ENCODE results near the gene SULT1C2. TPM values are rescaled to one million over a fixed set of nuclear protein-coding genes. Genes with fewer than 3 reads are reported as not detected.

The SULT1C2 gene
- total and polyA plus RNA-seq, 2 of the 13 experiments (the other 11 are each of a cell fraction or from before 2014, with no cell fraction given), result 4.0 to 6.2 TPM

DNA sequence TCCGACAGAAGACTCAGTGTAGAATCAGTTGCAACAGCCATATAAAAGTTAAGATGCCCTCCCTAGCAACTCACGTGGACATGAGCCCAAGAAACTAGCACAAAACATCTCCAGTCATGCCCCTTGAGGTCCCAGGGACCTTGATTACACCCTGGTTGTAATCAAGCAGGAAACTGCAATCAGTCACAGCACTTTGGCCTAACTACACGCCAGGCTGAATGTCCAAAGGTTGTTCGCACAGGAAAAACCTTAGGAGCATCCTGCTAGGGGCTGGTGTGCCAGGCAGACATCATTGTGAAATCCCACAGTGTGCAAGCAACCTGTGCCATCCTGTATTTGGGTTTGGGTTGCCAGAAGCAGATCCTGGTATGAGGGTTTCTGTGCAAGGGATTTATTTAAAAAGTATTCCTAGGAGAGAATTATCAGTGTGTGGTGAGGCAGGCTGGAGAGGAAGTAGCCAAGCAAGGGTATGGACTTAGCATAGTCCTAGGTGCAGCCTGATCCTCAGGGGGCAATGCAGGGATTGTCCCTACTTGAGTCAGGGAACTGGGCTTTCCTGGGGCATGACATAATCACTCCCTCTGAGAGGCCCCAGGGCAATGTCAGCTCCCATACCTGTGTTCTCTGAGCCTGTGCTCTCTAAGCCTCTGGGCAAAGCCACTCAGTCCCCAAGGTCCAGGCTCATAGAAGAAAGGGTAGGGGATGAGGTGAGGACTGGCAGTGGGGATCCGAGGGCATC lies 17.8 kb upstream of the SULT1C2 start (continued):
- TF ChIP-seq, protein P1, sequence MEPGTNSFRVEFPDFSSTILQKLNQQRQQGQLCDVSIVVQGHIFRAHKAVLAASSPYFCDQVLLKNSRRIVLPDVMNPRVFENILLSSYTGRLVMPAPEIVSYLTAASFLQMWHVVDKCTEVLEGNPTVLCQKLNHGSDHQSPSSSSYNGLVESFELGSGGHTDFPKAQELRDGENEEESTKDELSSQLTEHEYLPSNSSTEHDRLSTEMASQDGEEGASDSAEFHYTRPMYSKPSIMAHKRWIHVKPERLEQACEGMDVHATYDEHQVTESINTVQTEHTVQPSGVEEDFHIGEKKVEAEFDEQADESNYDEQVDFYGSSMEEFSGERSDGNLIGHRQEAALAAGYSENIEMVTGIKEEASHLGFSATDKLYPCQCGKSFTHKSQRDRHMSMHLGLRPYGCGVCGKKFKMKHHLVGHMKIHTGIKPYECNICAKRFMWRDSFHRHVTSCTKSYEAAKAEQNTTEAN (CRISPR knock-in tag; conservative IDR thresholded peaks at IDR 0.05), result 0 out of 2 replicates have a peak, but pooled peaks have one; percentile 54
- TF ChIP-seq SMYD3 (CRISPR knock-in tag; IDR thresholded peaks at IDR 0.05) (no peak), FOXM1 (CRISPR knock-in tag; IDR thresholded peaks at IDR 0.05) (no peak), ZNF598 (CRISPR knock-in tag; IDR thresholded peaks at IDR 0.05; ENCODE audit: borderline replicate concordance) (0 out of 2 replicates have a peak, but pooled peaks have one; percentile 4), ZNF354B (CRISPR knock-in tag; IDR thresholded peaks at IDR 0.05) (no peak), ZIK1 (CRISPR knock-in tag; IDR thresholded peaks at IDR 0.05; ENCODE audit: borderline replicate concordance, low read depth) (no peak), SALL1 (CRISPR knock-in tag; IDR thresholded peaks at IDR 0.05) (peak; percentile 26; the same call in 1 of the 2 replicates), ELF3 (CRISPR knock-in tag; IDR thresholded peaks at IDR 0.05) (peak; percentile 67), ZFX (CRISPR knock-in tag; IDR thresholded peaks at IDR 0.05; ENCODE audit: low read depth) (peak; percentile 21; the same call in 1 of the 2 replicates), REL (CRISPR knock-in tag; conservative IDR thresholded peaks at IDR 0.05) (no peak), SP140L (CRISPR knock-in tag; IDR thresholded peaks at IDR 0.05; ENCODE audit: borderline replicate concordance) (no peak), ZNF746 (CRISPR knock-in tag; IDR thresholded peaks at IDR 0.05) (no peak), ZNF160 (CRISPR knock-in tag; IDR thresholded peaks at IDR 0.05) (peak; percentile 55; the same call in 1 of the 2 replicates), ZNF331 (CRISPR knock-in tag; IDR thresholded peaks at IDR 0.05) (peak; percentile 27; the same call in 1 of the 2 replicates), RBFOX2 (IDR thresholded peaks at IDR 0.05; ENCODE audit: low read depth, low read length) (no peak), NBN (conservative IDR thresholded peaks at IDR 0.05) (no peak), ZNF563 (CRISPR knock-in tag; IDR thresholded peaks at IDR 0.05) (0 out of 2 replicates have a peak, but pooled peaks have one; percentile 7)
- TF ChIP-seq, protein P2, sequence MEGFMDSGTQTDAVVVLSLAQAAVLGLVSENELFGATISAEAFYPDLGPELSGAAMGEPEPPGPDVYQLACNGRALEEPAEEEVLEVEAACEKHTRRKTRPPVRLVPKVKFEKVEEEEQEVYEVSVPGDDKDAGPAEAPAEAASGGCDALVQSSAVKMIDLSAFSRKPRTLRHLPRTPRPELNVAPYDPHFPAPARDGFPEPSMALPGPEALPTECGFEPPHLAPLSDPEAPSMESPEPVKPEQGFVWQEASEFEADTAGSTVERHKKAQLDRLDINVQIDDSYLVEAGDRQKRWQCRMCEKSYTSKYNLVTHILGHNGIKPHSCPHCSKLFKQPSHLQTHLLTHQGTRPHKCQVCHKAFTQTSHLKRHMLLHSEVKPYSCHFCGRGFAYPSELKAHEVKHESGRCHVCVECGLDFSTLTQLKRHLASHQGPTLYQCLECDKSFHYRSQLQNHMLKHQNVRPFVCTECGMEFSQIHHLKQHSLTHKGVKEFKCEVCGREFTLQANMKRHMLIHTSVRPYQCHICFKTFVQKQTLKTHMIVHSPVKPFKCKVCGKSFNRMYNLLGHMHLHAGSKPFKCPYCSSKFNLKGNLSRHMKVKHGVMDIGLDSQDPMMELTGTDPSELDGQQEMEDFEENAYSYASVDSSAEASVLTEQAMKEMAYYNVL (CRISPR knock-in tag; IDR thresholded peaks at IDR 0.05; ENCODE audit: borderline replicate concordance), result 0 out of 2 replicates have a peak, but pooled peaks have one; percentile 19
- TF ChIP-seq, protein P3, sequence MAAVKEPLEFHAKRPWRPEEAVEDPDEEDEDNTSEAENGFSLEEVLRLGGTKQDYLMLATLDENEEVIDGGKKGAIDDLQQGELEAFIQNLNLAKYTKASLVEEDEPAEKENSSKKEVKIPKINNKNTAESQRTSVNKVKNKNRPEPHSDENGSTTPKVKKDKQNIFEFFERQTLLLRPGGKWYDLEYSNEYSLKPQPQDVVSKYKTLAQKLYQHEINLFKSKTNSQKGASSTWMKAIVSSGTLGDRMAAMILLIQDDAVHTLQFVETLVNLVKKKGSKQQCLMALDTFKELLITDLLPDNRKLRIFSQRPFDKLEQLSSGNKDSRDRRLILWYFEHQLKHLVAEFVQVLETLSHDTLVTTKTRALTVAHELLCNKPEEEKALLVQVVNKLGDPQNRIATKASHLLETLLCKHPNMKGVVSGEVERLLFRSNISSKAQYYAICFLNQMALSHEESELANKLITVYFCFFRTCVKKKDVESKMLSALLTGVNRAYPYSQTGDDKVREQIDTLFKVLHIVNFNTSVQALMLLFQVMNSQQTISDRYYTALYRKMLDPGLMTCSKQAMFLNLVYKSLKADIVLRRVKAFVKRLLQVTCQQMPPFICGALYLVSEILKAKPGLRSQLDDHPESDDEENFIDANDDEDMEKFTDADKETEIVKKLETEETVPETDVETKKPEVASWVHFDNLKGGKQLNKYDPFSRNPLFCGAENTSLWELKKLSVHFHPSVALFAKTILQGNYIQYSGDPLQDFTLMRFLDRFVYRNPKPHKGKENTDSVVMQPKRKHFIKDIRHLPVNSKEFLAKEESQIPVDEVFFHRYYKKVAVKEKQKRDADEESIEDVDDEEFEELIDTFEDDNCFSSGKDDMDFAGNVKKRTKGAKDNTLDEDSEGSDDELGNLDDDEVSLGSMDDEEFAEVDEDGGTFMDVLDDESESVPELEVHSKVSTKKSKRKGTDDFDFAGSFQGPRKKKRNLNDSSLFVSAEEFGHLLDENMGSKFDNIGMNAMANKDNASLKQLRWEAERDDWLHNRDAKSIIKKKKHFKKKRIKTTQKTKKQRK (IDR thresholded peaks at IDR 0.05; ENCODE audit: low read length), result no peak
- TF ChIP-seq, protein P4, sequence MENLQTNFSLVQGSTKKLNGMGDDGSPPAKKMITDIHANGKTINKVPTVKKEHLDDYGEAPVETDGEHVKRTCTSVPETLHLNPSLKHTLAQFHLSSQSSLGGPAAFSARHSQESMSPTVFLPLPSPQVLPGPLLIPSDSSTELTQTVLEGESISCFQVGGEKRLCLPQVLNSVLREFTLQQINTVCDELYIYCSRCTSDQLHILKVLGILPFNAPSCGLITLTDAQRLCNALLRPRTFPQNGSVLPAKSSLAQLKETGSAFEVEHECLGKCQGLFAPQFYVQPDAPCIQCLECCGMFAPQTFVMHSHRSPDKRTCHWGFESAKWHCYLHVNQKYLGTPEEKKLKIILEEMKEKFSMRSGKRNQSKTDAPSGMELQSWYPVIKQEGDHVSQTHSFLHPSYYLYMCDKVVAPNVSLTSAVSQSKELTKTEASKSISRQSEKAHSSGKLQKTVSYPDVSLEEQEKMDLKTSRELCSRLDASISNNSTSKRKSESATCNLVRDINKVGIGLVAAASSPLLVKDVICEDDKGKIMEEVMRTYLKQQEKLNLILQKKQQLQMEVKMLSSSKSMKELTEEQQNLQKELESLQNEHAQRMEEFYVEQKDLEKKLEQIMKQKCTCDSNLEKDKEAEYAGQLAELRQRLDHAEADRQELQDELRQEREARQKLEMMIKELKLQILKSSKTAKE (CRISPR knock-in tag; IDR thresholded peaks at IDR 0.05; ENCODE audit: borderline replicate concordance), result peak; percentile 23; the same call in 1 of the 2 replicates
